NCI-H128 (cell line): Measurements from ENCODE around the gene ERN1.

Experiments
- DNase-seq: peaks from one replicate; lab custom pipeline; 2025; ENCODE audit not compliant: unreplicated experiment; lab: John Stamatoyannopoulos, UW

ERN1 gene

DNA sequence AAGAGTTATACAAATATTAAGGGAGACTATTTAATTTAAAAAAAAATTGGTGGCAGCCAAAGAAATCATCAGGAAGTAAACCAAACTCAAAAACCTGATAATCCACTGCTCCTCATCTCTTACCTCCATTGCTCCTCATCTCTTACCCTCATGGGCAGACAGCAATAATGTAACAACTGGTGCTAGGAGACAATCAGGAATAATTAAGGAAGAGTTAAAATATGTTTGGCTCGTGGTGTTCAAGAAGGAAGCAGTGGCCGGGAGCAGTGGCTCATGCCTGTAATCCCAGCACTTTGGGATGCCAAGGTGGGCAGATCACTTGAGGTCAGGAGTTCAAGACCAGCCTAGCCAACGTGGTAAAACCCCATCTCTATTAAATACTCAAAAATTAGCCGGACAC is 18.1 kb downstream of the ERN1 start:
- no peak for DNase-seq

DNA sequence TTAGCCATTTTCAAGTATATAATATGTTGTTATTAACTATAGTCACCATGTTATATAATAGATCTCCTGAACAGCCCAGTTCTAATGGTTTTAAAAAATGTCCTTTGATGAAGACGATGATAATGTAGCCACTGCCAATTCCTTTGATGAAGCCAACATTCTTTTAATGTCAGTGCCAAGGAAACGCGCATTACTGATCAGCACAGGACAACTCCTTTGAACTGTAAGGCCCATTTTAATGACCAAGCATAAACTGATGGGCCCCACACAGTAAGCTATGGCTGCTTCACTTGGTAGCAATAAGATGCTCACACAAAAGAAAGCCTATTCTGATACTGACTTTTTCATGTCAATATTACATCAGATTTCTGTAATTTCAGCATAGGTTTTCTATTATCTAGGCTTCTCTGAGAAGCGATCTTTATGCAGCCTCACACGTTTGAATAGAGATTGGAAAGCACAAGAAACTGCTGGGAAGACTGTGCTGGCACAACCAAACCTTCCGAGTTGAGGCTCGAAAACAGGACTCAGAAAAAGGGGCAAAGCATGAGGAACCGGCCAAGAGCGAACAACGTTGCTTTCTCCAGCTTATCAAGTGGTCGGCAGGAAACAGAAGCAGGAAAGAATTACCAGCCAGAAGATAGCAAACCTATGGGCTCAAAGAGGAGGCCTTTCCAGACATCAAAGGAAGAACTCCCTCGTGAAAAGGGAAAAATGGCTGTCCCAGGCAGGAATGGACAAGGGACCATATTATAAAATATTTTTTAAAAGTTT is 19.4 kb downstream of the ERN1 start:
- no peak for DNase-seq

DNA sequence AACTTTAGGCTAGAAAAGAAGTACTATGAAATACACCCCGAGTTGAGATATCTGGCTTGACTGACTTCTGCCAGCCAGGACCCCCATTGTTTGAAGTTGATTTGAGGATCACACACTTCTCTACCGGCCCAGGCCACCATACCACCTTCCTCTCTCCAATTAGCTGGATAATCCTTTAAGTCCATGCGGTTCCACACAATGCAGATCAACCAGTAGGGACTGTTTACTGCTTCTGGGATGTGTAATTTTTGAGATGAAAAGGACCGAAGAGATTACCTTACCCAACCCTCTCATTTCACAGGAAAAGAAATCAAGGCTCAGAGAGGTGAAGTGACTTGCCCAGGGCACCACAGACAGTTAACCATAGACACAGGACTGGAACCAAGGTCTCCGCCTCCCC is 20.5 kb downstream of the ERN1 start:
- no peak for DNase-seq

DNA sequence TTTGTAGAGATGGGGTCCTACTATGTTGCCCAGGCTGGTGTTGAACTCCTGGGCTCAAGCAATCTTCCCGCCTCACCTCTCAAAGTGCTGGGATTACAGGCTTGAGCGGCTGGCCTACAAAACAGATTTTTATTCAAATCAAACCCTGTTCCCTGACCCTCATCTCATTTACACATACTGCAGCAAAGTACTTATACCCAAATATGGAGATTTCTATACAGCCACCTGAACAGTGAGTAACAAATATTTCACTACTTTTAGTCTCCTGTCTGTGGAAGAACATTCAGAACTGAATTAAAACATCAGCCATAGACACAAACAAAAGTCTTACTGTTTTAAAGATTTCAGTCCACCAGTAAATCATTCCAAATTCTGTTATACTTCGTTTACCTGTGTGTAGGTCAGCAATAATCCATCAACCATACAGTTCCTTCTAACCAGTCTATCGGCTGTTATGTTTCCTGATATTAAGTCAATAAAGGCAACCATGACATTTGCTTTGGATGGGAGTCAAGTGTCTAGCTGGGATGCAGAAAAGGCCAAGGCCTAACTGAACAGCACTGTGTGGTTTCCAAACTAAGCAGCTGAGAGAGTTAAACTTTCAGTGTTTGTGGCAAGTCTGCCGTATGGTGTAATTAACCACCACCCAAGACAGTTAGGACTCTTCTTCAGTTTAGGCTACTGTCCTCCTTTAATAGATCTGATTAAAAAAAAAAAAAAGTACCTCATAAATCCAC is 22.3 kb downstream of the ERN1 start:
- no peak for DNase-seq

DNA sequence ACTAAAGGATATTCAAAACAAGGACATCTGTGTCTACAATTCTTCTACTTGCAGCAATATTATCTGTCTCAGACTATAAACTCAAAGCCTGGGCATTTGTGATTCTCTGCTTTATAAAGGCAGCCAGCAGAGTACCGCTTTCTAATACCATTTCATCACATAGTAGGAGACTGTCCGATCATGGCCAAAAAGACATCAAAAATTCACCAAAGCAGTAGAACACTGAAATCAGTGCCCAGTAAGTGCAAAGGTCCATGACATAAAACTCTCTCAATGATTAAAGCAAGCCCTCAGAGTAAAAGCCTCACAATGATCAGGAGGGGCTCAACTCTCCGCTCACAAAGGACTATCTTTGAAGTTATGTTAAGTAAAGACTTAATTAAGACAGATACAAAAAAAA is 23.0 kb downstream of the ERN1 start:
- no peak for DNase-seq

DNA sequence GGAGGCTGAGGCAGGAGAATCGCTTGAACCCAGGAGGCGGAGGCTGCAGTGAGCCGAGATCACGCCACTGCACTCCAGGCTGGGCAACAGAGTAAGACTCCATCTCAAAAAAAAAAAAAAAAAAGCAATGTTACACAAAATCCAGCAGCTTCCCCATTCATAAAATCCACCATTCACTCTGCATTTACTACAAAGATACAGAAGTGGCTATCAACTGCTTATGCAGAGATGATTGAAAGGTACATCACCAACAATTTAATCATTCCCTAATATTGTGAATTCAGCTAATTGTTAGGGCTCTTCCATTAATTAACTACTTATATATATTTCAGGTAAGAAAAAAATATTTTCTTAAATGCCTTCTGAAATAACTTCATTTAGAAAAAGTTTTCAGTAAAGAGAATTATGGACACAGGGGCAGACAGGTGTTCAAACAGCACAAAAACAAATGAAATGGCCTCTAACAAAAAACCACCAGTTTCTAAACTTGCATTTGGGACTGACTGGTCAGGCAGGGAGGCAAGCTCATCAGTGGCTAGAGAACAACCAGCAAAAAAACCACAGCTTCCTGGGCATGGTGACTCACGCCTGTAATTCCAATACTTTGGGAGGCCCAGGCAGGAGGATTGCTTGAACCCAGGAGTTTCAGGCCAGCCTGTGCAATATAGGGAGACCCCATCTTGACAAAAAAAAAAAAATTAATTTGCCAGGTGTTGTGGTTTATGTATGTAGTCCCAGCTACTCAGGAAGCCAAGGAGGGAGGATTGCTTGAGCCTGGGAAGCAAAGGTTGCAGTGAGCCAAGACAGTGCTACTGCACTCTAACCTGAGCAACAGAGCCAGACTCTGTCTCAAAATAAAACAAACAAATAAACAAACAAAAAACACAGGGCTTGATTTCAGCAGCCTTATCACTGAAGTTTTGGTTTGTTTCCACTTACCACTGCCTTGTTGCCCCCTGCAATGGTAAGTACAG is 26.3 kb downstream of the ERN1 start:
- DNase-seq = no peak

DNA sequence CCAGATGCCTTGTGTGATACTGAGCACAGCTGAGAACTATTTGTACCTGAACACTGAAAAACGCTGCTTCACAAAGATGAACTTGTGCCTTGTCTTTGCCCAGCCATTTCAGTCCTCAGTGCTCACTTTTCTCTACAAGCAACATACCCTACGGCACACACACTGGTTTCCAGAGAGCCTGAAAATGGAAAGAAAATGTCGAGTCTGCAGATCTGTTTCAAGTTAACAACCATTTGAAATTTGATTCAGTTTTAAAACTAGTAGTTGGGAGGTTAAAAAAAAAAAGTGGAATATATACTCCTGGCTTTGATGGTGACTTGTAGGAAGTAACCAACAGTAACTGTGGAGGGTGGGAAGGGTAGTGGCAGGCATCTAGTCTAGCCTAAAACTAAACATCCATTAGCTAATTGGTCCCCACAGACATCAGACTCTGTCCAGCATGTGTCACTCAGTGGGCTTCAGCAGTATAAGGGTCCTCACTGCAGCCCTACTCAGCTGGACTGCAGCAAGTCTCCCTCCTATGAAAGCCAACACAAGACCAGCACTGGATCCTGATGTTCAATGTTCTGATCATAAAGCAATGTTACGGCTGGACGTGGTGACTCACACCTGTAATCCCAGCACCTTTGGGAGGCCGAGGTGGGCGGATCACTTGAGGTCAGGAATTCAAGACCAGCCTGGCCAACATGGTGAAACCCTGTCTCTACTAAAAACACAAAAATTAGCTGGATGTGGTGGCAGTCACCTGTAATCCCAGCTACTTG is 27.1 kb downstream of the ERN1 start:
- DNase-seq = no peak

DNA sequence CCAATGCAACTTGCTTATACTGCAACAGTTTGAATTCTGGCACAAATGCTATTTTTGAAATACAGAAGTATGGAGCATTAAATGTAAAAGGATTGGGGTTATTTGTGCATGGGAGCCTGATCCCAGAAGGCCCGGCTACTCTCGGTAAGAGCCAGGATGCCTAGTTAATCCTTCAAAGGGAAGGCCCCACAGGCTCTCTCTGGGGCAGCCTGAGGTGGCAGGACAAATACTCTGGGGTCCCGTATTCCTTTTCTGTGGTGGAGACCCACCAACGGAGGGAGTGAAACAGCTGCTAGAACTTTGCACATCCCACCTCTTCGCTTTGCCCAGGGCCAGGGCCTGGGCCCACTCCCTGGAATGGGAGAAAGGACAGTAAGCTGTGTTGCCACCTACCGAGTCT is 30.4 kb downstream of the ERN1 start:
- DNase-seq = no peak

DNA sequence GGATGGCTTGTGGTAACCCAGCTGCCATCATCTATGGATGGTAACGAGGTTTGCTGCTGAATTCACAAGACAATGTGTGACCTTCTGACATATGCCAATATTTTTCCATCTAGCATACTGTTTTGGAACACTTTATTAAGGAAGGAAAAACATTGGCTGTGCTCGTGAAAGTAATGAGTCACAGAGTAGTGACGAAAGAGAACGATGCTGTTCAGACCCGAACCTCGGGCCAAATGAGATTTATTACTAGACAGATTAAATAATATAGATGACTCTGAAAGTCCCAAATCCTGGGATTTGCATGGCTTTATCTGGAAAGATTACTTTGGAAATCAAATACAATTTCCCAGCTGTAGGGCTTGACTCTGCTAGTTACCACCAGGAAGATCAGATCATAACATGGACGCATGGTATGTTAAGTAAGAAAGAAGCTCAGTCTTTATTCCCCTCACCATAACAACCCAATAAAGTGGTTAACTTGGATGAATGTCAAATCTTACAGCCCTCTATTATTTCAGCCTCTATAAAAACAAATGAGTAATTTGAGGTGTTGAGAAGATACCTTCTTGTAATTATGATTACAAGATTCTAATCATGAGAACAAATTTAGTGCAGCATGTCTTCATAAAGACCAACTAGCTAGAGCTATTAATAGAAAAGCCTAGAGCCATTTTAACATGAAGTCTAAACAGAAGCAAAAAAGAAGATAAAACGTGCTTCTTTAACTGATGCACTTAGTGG is 32.6 kb downstream of the ERN1 start:
- no peak for DNase-seq

DNA sequence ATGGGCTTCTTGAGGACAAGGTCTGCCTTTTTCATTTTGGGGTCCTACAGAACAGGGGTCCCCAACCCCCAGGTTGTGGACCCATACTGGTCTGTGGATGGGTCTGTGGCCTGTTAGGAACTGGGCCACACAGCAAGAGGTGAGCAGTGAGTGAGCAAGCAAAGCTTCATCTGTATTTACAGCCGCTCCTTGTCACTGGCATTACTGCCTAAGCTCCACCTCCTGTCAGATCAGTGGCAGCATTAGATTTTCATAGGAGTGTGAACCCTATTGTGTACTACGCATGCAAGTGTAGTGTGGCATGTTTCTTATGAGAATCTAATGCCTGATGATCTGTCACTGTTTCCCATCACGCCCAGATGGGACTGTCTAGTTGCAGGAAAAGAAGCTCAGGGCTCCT is 33.9 kb downstream of the ERN1 start:
- DNase-seq = no peak

DNA sequence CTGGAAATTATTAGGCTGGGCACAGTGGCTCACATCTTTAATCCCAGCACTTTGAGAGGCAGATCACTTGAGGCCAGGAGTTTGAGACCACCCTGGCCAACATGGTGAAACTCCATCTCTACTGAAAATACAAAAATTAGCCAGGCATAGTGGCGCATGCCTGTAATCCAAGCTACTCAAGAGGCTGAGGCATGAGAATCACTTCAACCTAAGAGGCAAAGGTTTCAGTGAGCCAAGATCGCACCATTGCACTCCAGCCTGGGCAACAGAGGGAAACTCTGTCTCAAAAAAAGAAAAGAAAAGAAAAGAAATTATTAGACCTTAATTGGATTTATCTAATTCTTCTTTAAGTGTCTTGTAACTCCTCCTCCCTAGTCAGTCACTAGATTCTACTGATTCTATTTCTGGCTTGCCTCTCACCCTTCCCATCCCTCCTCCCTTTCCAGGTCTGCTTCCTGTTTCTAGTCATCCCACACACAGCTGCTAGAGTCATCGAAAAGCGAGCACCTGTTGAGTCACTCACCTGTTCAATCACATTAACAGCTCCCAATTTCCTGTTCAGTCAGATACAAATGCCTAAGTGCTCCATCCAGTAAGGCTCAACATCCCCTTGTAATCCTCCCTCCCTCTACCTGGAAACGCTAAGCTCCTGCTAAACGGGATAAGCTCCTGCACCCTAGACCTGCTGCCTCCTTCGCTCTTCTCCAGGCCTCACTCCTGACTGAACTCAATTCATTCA is 34.6 kb downstream of the ERN1 start:
- DNase-seq = no peak

DNA sequence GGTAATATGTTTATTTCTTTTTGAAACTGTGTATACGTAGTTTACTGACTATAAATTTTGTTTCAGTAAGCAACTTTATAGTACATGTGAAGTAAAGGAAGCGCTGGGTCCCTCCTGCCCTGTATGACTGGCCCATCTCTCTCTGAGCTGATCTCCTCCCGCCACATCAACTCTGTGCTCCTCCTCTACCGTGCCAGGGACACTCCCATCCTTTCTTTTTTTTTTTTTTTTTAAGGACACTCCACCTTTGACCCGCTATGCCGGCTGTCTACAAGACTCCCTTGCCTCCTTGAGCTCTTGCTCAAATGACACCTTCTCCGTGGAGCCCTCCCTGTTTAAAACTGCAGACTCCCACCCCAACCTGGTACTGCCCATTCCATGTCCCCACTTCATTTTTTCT is 35.5 kb downstream of the ERN1 start:
- DNase-seq = no peak

DNA sequence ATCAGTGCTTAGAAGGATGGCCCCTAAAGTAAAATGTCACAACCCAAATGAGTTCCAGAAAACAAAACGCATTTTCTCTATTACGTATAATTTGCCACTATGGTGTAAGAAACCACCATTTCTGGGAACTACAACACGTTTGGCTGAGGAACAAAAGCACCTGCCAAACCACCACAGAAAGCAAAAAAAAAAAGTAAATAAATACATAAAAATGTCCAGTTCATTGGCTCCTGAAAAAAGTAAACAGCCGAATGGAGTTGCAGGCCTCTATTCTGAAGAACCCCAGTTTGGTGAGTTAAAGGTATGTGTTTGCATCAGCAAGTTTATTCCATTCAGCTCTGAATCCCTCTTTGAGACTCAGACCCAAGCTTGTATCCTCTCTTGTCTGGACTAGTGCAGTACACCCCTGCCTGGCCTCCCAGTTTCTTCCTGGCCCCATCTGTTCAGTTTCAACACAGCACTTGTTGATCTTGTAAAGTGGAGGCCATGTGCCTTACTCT is 36.9 kb downstream of the ERN1 start:
- DNase-seq = no peak

DNA sequence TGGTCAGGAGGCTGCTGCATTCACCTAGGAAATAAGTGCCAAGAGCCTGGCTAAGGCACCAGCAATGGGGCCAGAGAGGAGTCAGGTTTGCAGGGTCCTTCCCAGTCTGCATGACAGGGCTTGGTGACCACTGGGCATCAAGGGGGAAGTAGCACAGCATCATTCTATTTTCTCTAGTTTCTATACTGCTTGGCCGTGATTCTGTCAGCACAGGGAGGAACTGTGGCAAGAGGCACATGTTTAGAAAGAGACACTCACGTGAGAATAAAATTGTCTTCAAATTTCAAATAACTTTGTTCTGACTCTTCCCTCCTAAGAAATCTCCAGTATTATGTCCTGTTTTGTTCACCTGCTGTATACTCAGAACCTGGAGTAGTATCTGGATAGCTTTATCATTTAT is 37.8 kb downstream of the ERN1 start:
- DNase-seq = no peak

DNA sequence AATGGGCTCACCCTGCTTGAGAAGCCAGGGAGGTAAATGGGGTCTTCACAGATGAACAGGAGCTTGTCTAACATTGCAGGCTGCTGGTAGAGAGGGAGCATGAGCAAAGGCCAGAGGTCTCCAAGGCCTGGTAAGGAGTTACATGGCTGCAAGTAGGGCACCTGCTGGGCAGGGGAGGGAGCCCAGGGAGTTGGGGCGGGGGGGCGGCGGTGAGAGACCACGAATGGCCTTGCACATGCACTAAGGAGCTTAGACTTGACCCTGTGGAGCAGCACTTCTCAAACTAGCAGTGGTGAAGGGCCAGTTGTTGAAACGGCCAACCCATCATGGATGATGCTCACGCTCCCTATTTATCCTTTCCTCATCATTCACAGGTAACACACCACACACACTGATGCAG is 38.4 kb downstream of the ERN1 start:
- DNase-seq = no peak

DNA sequence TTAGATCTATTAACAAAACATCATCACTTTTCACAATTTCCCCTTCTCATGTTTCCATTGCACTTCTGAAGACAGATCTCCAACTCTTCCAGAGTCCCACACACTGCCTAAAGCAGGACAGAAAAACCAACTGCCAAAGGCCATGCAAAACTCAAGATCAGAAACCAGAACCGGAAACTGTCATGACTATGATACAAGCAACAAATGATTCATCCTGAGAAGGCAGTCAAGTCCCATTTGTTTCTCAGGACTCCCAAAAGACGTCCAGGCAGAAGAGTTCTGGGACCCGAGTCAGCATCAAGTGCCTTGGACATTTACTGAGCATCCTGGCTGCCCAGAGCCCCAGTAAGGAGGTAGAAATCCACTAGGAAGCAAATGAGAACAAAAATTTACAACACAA is 38.8 kb downstream of the ERN1 start:
- no peak for DNase-seq

DNA sequence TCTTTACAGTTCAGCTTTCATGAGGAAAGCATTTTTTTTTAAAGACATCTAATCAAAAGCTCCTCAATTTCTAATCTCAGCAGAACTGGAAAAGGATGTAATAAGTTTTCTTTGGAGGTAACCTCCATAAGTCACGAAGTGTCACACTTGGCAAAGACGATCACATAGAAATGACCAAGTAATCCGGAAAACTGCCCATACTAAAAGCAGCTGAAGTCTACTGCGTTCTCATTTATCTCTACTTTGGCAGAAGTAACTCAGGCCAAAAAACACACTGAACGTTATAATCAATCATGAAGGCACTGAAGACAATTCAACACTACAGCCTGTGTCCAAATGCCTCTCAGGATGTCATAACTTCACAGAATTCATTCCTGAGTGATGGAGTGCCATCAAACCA is 39.8 kb downstream of the ERN1 start:
- no peak for DNase-seq

DNA sequence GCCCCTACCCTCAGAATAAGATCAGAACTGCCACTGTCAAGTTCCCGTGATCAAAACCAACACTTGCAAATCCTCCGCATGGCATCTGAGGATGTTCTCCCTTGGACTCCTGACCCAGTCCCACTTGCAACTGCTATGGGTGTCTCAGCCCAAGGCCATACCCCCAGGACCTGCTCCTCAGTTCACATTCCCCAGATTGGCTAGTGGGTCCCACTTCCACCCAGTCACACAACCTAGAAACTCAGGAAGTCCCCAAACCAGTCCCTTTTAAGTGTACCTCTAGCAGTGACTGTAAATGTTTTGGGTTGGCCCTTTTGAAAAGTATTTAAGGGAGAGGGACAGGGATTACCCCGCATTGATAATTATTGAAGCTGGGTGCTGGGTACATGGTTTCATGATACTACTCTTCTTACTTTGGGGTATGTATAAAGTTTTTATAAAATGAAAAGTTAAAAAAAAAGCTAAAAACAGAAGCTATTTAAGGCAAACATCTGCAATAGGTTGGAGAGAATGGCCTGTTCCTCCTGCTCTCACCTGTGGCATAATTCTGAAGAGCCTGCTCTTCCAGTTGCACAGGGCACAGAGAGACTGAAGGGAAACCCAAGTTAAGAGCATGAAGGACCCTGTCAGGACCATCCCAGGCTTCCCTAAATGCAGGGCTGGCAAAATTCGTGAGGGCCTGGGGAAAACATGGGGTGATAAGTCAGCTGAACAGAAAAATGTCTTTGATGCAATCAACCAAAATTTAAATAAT is 42.5 kb downstream of the ERN1 start:
- DNase-seq = no peak

DNA sequence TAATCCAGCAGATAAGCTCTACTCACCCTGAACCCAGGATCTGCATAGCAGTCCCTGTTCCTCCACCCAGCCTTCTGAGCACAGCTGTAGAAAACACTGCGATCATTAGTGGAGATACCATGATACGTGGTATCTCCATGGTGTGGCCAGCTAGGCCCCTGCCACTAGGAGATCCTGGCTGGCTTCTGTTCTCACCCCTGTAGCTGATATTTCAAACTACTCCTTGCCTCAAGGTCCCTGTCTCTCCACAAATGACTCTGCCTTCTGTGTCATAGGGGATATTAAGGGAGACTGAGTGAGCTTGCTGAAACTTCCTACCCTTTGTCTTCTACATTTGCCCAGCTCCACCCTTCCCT is 44.3 kb downstream of the ERN1 start:
- no peak for DNase-seq
